Stimulated activated CD8-positive, alpha-beta memory T cell treated with anti-CD3 and anti-CD28 coated beads, Interleukin-15, amount 100 ng/mL, for 4 hours (primary cell): Measurements from ENCODE around the gene SMCO1.
"Not testable (repeated sequence)": the region's sequence is repeated elsewhere in the genome, so short reads cannot be mapped to it uniquely, and the experiment has no call there.

Source experiments
- DNase-seq, 2 donors: peaks; one replicate each; pipeline ENCODE4 v3.0.0-alpha.2; 2020; ENCODE audit warnings: low read depth in 2 of 2

SMCO1 gene

DNA sequence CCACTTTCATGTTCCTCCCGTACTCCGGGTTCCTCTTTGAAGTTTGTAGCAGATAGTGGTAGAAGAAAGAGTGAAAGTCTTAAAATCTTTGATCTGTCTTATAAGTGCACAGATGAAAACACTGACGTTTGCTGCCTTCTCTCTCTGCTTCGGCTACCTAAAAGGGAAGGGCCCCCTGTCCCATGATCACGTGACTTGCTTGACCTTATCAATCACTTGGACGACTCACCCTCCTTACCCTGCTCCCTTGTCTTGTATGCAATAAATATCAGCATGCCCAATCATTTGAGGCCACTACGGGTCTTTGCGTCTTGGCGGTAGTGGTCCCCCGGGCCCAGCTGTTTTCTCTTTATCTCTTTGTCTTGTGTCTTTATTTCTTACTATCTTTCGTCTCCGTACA, 6.1 kb upstream of the SMCO1 start:
- DNase-seq, result not testable (repeated sequence)

DNA sequence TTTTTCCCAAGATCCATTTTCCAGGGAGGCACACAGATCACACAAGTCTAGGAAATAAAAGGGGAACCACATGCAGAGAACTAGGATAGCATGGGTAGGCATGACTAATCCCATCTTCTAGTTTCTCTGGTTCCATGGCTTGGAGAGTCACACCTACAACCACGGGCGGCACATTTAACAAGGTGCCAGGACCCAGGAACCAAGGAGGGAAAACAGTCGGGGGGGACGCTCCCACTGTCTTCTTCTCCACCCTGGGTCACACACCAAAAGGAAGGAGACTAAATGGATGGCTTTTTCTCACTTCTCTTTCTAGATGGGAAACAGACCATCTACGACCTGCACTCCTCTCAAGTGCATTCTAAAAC, 4.6 kb upstream of the SMCO1 start:
- DNase-seq, result no peak

DNA sequence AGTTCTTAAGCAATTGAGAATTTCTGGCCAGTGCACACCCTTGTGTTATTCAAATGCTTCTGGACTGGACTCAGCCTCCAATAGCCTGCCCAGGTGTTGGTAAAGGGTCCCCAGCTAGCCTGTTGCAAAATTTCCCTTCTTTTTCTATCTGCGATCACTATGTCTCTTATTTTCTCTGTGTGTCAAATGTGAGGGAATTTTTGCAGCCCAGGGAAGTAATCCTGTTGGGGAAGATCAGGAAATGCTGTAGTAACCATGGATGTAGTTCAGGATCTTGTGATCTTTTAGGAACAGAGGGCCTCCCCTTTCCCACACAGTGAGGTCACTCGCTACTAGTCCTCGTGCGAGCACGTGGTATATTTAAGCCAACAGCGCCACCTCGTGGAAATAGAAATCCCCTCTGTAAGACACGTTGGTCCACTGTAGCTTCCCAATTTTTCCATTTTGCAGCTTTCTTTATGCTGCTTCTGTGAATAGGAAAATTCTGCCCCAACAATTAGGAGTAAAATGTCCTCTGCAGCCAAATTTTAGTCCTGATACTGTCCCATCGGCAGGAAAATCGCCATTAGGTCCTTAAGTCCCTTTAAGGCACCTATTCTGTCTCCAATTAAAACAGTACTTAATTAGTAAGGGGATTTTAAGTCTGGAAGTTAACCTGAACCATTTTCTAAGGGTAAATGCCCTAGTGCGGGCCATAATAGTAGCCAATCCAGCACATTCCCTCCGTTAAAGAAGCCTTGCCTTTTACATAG, 4.0 kb upstream of the SMCO1 start:
- peak in 1 of 2 donors; percentile 24 for DNase-seq

DNA sequence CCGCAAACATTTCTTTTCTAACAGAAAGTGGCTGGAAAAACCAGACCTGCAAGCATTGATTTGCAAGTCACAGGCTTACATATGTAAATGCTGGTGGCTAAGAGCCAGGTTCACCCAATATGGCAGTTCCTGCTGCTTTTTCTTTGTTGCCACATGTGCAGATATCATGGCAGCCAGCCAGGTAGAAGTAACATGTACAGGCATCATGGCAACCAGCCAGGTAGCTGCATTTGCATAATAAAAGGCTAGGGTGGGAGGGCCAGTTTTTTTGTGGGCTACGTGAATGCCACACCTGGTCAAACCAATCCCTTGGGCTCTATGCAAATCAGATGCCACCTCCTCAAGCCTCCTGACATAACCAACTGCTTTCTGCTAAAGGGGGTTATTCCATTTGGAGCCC, 2.8 kb upstream of the SMCO1 start:
- no peak for DNase-seq

DNA sequence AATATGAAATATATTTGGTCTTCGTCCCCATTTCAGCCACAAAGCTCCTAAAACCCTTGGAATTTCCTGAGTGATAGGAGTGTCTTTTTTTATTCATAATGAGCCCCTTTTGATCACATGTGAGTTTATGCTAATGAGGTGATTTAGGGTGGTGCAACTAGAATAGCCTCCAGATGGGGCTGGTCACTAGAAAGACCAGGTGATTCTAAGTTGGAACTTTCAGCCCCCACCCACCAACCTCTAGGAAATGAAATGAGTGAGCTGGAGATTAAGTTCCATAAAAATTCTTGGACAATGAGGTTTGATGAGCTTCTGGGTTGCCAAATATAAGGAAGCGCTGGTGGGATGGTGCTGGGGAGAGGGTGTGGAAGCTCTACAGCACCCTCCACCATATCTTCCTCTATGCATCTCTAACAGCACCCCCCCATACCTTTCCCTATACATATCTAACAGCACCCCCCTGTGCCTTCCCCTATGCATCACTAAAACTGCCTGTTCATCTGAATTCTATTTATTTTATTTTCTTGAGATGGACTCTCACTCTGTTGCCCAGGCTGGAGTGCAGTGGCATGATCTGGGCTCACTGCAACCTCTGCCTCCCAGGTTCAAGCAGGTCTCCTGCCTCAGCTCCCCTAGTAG, 2.1 kb upstream of the SMCO1 start:
- no peak for DNase-seq

DNA sequence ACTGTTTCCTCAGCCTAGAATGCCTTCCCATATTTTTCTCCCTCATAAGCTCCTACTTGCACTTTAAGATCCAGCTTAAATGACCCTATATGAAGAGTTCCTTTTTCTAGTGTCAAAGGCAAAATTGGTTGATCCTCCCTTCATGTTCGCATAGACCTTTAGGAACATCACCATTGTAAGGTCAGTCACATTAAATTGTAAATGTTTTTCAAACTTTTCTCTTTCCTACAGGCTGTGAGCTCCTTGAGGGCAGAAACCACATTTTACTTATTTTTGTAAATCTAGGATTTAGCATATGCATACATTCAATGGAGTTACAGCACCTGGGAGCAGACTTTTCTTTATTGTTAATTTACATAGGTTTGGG, 813 bp downstream of the SMCO1 start:
- no peak for DNase-seq

DNA sequence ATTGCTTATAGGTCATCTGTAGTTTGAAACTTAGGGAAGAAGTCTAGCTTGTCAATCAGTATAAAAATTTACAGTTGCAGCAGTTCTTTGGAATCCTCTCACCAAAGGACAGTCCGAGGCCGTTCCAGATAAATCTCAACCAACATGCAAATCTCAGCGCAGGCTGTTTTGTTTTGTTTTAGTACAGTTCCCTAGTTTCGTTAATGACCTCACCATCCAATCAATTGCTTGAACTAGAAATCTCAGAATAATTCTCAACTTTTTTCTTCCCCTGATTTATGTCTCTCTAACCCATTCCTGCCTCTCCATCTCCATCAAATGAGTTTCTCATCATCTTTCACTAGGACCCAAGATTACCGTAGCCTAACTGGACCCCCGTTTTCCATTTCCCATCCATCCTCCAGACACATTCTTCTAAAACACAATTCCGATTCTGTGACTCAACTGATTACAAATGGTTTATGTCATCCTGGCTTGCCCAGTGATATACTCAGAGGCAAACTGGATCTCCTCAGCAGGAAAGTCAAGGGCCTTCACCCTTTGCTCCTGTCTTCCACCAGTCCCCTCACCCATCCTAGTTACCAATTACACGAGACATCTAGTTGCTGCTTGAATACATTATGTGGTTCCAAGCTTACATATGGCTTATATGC, 1.3 kb downstream of the SMCO1 start:
- no peak for DNase-seq

DNA sequence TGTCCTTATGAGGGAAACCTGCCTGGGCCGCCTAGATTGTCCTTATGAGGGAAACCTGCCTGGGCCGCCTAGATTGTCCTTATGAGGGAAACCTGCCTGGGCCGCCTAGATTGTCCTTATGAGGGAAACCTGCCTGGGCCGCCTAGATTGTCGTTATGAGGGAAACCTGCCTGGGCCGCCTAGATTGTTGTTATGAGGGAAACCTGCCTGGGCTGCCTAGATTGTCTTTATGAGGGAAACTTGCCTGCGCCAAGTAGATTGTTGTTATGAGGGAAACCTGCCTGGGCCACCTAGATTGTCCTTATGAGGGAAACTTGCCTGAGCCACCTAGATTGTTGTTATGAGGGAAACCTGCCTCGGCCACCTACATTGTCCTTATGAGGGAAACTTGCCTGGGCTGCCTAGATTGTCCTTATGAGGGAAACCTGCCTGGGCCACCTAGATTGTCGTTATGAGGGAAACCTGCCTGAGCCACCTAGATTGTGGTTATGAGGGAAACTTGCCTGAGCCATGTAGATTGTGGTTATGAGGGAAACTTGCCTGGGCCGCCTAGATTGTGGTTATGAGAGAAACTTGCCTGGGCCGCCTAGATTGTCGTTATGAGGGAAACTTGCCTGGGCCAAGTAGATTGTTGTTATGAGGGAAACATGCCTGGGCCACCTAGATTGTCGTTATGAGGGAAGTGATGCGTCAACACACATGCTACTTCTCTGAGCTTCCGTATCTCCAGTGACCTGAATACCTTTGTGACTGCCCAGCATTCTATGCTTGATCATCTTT, 3.3 kb downstream of the SMCO1 start:
- not testable (repeated sequence) for DNase-seq

DNA sequence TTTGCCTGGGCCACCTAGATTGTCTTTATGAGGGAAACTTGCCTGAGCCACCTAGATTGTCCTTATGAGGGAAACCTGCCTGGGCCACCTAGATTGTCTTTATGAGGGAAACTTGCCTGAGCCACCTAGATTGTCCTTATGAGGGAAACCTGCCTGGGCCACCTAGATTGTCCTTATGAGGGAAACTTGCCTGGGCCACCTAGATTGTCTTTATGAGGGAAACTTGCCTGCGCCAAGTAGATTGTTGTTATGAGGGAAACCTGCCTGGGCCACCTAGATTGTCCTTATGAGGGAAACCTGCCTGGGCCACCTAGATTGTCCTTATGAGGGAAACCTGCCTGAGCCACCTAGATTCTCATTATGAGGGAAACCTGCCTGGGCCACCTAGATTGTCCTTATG, 4.0 kb downstream of the SMCO1 start:
- not testable (repeated sequence) for DNase-seq

DNA sequence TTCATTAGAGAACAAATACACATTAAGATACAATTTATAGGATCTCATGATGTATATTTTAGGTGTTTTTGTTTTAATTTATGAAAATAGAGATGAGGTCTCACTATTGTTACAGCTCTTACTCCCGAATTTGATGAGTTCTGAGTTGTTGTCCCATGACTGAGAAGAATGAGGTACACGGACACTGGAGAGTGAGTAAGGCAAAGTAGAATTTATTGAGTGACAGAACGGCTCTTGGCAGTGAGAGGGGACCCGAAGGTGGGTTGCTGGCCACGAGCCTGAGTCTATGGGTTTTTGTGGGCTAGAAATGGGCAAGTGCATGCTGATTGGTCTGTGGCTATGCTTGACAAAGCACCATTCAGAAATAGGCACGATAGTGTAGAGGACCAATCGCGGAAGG, 8.5 kb downstream of the SMCO1 start:
- DNase-seq, result no peak

DNA sequence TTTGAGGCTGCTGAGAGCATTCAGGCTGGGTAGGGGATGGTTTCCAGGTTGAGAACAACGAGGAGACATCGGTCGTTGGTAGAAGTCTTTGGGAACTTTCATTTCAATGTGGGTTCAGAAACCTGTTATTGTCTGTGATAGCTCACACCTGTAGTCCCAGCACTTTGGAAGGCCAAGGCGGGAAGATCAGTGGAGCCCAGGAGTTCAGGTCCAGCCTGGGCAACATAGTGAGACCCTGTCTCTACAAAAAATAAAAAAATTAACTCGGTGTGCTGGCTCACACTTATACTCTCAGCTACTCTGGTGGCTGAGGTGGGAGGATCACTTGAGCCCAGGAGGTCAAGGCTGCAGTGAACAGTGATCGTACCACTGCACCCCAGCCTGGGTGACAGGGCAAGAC, 10.6 kb downstream of the SMCO1 start:
- DNase-seq, result no peak

DNA sequence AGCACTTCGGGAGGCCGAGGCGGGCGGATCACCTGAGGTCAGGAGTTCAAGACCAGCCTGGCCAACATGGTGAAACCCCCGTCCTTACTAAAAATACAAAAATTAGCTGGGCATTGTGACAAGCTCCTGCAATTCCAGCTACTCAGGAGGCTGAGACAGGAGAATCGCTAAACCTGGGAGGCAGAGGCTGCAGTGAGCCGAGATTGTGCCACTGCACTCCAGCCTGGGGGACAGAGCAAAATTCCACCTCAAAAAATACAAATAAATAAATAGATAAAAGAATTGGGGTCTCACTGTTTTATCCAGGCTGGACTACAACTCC, 11.1 kb downstream of the SMCO1 start:
- DNase-seq, result not testable (repeated sequence)

DNA sequence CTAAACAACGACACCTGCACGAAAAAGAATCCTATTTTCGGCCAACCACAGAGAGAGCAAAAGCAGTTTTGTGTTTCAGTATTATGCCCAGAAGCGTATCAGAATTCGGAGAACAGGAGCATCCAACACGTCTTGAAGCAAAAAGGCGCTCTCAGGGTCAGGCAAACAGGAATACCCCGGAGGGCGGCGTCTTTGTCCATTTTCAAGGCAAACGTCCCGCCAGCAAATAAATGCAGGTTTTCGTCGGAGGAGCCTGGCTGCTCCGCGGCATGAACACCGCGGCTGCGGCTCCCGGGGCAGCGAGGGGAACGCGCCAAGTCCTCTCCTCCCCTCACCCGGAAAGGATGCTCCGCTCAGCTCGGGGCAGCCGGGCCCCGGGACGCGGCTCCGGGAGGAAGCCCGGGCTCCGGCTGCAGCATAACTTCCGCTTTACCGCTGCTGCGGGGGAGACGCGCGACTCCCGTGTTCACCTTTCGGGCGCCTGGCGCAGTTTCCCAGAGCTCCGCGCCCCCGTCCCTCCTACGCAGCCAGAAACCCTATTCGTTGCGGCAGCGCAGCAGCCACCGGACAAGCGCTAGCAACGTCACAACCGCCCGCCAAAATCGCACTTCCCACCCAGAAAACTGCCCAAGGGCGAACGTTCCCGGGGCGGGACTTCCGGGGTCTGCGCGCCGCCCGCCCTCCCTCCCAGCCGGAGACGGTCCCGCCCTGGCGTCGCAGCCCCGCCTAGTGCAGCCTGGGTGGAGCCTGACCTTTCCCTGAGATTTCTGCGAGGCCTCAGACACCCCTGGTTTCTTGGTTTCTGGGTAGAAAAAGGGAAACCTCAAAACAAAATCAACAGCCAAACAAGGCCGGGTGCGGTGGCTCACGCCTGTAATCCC, 11.7 kb downstream of the SMCO1 start, which contains the start of gene RNF168:
RNF168 (minus strand) TSS at position 573 of the 881 bp plus-strand sequence. CDS start 595 bp downstream, outside the sequence.
- DNase-seq, result peak; percentile 84 to 86

DNA sequence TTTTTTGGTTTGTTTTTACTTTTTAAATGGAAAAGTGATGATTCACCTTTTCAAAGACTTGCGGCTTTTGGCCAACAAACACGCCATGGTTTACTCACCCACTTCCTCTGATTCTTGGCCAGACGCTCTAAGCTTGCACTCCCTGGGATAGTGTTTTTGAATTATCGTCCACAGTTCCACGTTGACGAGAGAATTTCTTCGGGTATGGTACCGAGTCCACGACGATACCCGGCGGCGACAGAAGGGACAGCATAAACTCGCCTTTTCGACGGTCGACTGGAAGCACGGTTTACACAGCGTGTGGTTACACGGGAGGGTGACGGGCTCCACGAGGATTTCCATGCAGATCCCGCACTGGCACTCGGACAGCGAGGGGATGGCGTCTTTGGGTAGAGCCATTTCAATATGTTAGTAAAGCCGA, 12.4 kb downstream of the SMCO1 start:
- DNase-seq, result peak in 1 of 2 donors; percentile 32

DNA sequence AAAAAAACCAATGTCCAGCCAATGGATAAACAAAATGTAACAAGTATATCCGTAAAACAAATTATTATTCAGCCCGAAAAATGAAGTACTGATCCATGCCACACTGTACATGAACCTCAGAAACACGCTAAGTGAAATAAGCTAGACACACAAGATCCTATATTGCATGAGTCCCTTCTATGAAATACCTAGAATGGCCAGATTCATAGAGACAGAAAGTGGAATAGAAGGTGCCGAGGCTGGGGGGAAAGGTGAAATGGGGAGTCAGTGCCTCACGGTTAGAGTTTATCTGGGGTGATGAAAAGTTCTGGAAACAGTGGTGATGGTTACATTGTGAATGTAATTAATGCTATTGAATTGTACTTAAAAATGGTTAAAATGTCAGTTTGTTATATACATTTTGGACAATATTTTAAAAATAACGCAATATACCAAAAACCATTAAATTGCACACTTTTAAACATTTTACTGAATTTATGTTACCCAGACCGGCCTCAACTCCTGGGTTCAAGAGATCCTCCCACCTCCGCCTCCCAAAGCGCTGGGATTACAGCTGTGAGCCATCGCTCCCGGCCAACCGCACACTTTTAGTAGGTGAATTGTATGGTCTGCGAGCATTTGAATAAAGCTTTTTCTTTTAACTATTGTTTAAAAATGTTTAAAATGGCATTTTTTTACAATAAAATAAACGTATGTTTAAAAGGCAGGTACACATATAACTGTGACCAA, 13.7 kb downstream of the SMCO1 start:
- DNase-seq, result no peak

DNA sequence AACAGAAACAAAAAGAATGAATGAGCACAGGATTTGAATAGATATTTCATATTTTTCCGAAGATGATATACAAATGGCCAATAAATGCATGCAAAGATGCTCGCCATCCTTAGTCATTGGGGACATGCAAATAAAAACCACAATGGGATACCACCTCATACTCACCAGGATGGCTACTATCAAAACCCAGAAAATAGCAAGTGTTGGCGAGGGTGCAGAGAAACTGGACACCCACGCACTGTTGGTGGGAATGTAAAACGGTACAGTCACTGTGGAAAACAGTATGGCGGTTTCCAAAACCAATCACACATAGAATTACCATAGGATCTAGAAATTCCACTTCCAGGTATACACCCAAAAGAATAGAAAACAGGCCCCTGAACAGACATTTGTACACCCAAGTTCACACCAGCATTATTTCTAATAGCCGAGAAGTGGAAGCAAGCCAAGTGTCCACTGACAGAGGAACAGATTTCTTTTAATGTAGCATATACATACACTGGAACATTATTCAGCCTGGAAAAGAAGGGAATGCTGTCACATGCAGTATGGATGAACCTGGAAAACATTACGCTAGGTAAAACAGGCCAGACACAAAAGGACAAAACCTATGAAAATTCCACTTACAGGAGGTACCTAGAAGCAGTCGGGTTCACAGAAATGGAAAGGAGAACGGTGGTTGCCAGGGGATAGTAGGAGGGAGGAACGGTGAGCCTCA, 15.2 kb downstream of the SMCO1 start:
- no peak for DNase-seq

DNA sequence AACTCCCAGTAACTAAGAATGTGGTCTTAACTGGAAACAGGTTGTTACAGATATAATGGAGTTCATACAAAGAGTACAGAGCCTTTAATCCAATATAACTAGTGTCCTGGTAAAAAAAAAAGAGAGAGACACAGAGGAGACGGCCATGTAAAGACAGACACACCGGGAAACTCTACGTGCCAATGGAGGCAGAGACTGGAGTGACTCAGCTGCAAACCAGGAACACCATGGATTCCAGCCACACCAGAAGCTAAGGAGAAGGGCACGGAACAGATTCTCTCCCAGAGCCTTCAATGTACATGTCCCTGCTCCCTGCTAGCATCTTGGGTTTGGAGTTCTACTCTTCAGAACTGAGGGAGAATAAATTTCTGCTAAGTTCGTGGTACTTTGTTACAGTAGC, 16.1 kb downstream of the SMCO1 start:
- DNase-seq, result no peak

DNA sequence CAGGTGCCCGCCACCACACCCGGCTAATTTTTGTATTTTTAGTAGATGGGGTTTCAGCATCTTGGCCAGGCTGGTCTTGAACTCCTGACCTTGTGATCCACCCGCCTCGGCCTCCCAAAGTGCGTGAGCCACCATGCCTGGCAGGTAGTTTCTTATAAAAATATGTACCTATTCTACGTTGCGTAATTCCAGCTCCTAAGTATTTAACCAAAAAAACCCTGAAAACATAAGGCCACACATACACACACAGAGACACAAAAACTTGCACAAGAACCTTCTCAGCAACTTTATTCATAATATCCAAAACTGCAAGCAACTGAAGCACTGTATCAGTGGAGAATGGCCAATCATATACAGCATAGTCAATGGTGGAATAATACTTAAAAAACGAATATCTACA, 16.8 kb downstream of the SMCO1 start:
- DNase-seq, result no peak

DNA sequence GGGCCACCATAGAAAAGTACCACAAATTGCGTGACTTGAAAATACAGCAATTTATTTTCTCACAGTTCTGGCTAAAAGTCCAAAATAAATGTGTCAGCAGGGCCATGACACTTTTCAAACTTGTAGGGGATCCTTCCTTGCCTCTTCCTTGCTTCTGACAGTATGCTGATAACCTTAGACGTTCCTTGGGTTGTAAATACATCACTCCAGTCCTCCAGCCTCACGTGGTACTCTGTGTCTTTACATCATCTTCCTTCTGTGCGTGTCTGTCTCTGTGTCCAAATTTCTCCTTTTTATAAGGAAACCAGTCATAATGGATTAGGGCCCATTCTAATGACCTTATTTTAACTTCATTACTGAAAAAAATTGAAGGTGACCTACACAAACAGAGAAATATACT, 19.0 kb downstream of the SMCO1 start:
- DNase-seq, result no peak

DNA sequence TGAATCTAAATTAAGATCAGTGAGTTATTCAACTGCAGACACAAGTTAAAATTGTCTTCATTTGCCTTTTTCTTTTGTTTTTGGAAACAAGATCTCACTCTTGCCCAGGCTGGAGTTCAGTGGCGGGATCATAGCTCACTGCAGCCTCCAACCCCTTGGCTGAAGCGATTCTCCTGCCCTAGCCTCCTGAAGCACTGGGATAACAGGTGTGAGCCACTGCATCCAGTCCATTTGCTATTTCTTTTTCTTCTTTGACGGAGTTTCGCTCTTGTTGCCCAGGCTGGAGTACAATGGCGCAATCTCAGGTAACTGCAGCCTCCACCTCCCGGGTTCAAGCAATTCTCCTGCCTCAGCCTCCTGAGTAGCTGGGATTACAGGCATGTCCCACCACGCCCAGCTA, 21.9 kb downstream of the SMCO1 start:
- no peak for DNase-seq
